CD8-positive, alpha-beta memory T cell (primary cell): ENCODE data around the gene TOX3. TPM values are rescaled to one million over a fixed set of nuclear protein-coding genes. Genes with fewer than 3 reads are reported as not detected.

Source experiments
- CTCF ChIA-PET: fragments of 350-600 bp; sonication (Branson Sonifier 250); formaldehyde crosslinking; loops from one replicate; lab custom pipeline; 2021; ENCODE audit warnings: antibody characterized with exemption; lab: Charles Lee
- POLR2A ChIA-PET: fragments of 350-600 bp; sonication (Branson Sonifier 250); formaldehyde crosslinking; loops from one replicate; lab custom pipeline; 2021; ENCODE audit warnings: antibody characterized with exemption; lab: Charles Lee
- DNase-seq, 5 donors: peaks; one replicate each; pipeline versions ENCODE4 v3.0.0 to v3.0.0-alpha.2; 2020 to 2022; ENCODE audit warnings: mixed read lengths in 1 of 5
- H3K27ac ChIP-seq: one replicate; pipeline ENCODE4 v1.7.0; 2013; ENCODE audit warnings: low read depth, mild to moderate bottlenecking, low read length, moderate library complexity
- H3K27me3 ChIP-seq: 2 replicates; pipeline ENCODE4 v1.7.0; 2013; ENCODE audit warnings: low read length, mild to moderate bottlenecking; ENCODE audit not compliant: insufficient read depth, poor library complexity, severe bottlenecking
- H3K36me3 ChIP-seq: 2 replicates; pipeline ENCODE4 v1.7.0; 2013; ENCODE audit warnings: mild to moderate bottlenecking, low read length, moderate library complexity; ENCODE audit not compliant: insufficient read depth
- H3K4me1 ChIP-seq: 2 replicates; pipeline ENCODE4 v1.7.0; 2013; ENCODE audit warnings: mild to moderate bottlenecking, low read length, moderate library complexity; ENCODE audit not compliant: insufficient read depth
- H3K4me3 ChIP-seq: 2 replicates; pipeline ENCODE4 v1.7.0; 2013; ENCODE audit warnings: mild to moderate bottlenecking, low read length
- H3K9me3 ChIP-seq: 2 replicates; pipeline ENCODE4 v1.7.0; 2013; ENCODE audit warnings: mild to moderate bottlenecking, low read length
- H3K27ac Mint-ChIP-seq, 8 donors: one replicate each; pipeline ENCODE4 v1.8.0; 2020 to 2021; ENCODE audit warnings: mixed read lengths in 8 of 8, mild to moderate bottlenecking in 6 of 8, inconsistent platforms in 3 of 8, moderate library complexity in 3 of 8
- H3K27me3 Mint-ChIP-seq, 2 donors: one replicate each; pipeline ENCODE4 v1.8.0; 2020 to 2021; ENCODE audit warnings: mixed read lengths in 2 of 2, mild to moderate bottlenecking in 1 of 2, moderate library complexity in 1 of 2
- H3K36me3 Mint-ChIP-seq, 3 donors: one replicate each; pipeline ENCODE4 v1.8.0; 2020 to 2021; ENCODE audit warnings: mixed read lengths in 3 of 3, inconsistent platforms in 1 of 3, mild to moderate bottlenecking in 1 of 3
- H3K4me1 Mint-ChIP-seq, 3 donors: one replicate each; pipeline ENCODE4 v1.8.0; 2020 to 2021; ENCODE audit warnings: mixed read lengths in 3 of 3, inconsistent platforms in 1 of 3, mild to moderate bottlenecking in 1 of 3
- H3K4me3 Mint-ChIP-seq, 7 donors: one replicate each; pipeline ENCODE4 v1.8.0; 2020 to 2021; ENCODE audit warnings: mixed read lengths in 7 of 7, mild to moderate bottlenecking in 6 of 7, moderate library complexity in 4 of 7, inconsistent platforms in 2 of 7
- H3K9me3 Mint-ChIP-seq, 5 donors: one replicate each; pipeline ENCODE4 v1.8.0; 2020 to 2022; ENCODE audit warnings: mixed read lengths in 5 of 5, mild to moderate bottlenecking in 3 of 5, moderate library complexity in 2 of 5, inconsistent platforms in 1 of 5
- polyA plus RNA-seq: library from polyadenylated mRNA; unstranded; fragments of 300-500 nt; fragmentation: Illumina TruSeq; gene quantifications from one replicate; pipeline ENCODE4 v1.2.3, GENCODE V29; 2021
- total RNA-seq, 2 experiments: library from RNA; stranded (reverse); gene quantifications; one replicate each; pipeline ENCODE4 v1.2.3, GENCODE V29; 2021

TOX3 gene
- total and polyA plus RNA-seq, 3 experiments from 2014 or later, result not detected

DNA sequence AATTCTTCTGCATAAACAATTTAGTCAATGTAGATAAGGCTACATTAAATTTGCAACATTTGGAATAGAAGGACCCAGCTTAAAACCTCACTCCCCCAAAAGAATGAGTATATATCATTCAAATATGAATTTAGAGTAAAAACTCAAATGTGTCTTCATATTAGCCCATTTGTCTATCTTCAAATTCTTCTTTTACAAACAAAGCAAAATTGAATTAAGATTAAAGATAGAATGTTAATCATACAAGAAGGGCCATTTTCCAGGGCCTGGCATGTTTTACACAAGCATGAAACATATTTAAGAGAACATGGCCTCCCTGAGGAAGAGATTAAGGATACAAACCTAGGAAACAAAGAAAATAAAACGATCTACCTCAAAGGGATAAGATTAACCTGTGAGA lies 8.4 kb downstream of the TOX3 start:
- peaks cover 0 to 6% (median 0%) of the 10 kb centered on the region in 5 donors for H3K9me3 Mint-ChIP-seq
- DNase-seq, result no peak
- Histone ChIP-seq H3K9me3 (no peaks in the 10 kb centered on the region), H3K4me3 (no peak overlapping the region), H3K36me3 (no peaks in the 10 kb centered on the region), H3K4me1 (no peaks in the 10 kb centered on the region), H3K27me3 (no peaks in the 10 kb centered on the region), H3K27ac (no peak overlapping the region)
- H3K27me3 Mint-ChIP-seq, result peaks cover 1 to 6% of the 10 kb centered on the region in 2 donors
- H3K27ac Mint-ChIP-seq, result no peak overlapping the region
- ChIA-PET POLR2A (no interaction called here), CTCF (no interaction called here)
- H3K4me3 Mint-ChIP-seq, result no peak overlapping the region
- no peaks in the 10 kb centered on the region for H3K36me3 Mint-ChIP-seq
- H3K4me1 Mint-ChIP-seq, result no peaks in the 10 kb centered on the region

DNA sequence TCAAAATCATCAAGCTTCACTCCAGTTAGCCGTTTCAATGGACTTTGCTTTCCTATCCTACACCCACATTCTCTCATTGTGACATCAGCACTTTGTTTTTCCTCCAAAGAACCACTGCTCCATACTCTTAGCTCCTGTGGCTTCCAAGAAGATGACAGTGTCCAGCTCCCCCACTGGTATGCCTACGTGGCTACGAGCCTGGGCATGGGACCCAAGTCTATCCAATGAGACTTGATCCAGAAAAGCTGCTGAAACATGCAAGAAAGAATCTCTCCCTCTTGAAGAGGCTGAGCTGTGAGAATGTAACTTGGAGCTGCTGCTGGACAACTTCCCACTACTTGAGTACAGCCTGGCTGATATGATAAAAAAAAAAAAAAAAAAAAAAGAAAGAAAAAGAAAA lies 9.4 kb downstream of the TOX3 start:
- no peak overlapping the region for H3K27ac ChIP-seq
- H3K27me3 ChIP-seq, result no peaks in the 10 kb centered on the region
- POLR2A ChIA-PET, result no interaction called here
- Mint-ChIP-seq H3K36me3 (no peaks in the 10 kb centered on the region), H3K9me3 (peaks cover 0 to 6% (median 0%) of the 10 kb centered on the region in 5 donors), H3K27me3 (peaks cover 0 to 1% of the 10 kb centered on the region in 2 donors), H3K4me1 (no peaks in the 10 kb centered on the region), H3K27ac (no peak overlapping the region), H3K4me3 (no peak overlapping the region)
- H3K9me3 ChIP-seq, result no peaks in the 10 kb centered on the region
- DNase-seq, result no peak
- CTCF ChIA-PET, result no interaction called here
- H3K4me1 ChIP-seq, result no peaks in the 10 kb centered on the region
- no peaks in the 10 kb centered on the region for H3K36me3 ChIP-seq
- H3K4me3 ChIP-seq, result no peak overlapping the region

DNA sequence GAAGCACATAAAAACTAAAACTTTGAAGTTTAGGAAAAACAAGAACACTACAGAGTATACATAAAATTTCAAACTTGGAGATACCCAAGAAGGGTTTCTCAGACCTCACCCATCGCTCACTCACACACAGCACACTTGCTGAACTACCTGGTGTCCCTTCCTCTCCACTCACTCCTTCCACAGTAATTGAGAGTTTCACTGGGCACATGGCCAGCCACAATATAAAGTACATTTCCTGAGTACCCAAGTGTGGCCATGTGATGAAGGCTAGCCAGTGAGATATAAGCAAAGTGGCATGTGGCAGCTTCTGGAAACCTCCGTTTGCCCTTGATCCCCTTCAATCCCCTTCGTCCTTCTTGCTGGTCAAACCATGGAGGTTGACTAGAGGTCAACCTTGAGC lies 11.9 kb downstream of the TOX3 start:
- H3K36me3 Mint-ChIP-seq, result no peaks in the 10 kb centered on the region
- ChIA-PET POLR2A (no interaction called here), CTCF (no interaction called here)
- Histone ChIP-seq H3K9me3 (no peaks in the 10 kb centered on the region), H3K4me1 (no peaks in the 10 kb centered on the region), H3K27ac (no peak overlapping the region), H3K4me3 (no peak overlapping the region), H3K27me3 (no peaks in the 10 kb centered on the region), H3K36me3 (no peaks in the 10 kb centered on the region)
- no peaks in the 10 kb centered on the region for H3K4me1 Mint-ChIP-seq
- peaks cover 0 to 1% of the 10 kb centered on the region in 2 donors for H3K27me3 Mint-ChIP-seq
- DNase-seq, result no peak
- H3K27ac Mint-ChIP-seq, result no peak overlapping the region
- no peak overlapping the region for H3K4me3 Mint-ChIP-seq
- H3K9me3 Mint-ChIP-seq, result peaks cover 0 to 6% (median 0%) of the 10 kb centered on the region in 5 donors

- Histone ChIP-seq H3K4me1 (no peaks in the 10 kb centered on the region), H3K36me3 (no peaks in the 10 kb centered on the region), H3K27ac (no peak overlapping the region), H3K4me3 (no peak overlapping the region), H3K27me3 (no peaks in the 10 kb centered on the region), H3K9me3 (no peaks in the 10 kb centered on the region)
- ChIA-PET POLR2A (no interaction called here), CTCF (no interaction called here)
- H3K27ac Mint-ChIP-seq, result no peak overlapping the region
- no peak for DNase-seq
- peaks cover 0 to 4% (median under 1%) of the 10 kb centered on the region in 5 donors for H3K9me3 Mint-ChIP-seq
- no peak overlapping the region for H3K4me3 Mint-ChIP-seq
- no peaks in the 10 kb centered on the region for H3K4me1 Mint-ChIP-seq
- H3K36me3 Mint-ChIP-seq, result no peaks in the 10 kb centered on the region
- peaks cover 0 to 1% of the 10 kb centered on the region in 2 donors for H3K27me3 Mint-ChIP-seq
These were observed 13.6 kb downstream of the TOX3 start for GRCh38 chr16:52533296-52533695.

DNA sequence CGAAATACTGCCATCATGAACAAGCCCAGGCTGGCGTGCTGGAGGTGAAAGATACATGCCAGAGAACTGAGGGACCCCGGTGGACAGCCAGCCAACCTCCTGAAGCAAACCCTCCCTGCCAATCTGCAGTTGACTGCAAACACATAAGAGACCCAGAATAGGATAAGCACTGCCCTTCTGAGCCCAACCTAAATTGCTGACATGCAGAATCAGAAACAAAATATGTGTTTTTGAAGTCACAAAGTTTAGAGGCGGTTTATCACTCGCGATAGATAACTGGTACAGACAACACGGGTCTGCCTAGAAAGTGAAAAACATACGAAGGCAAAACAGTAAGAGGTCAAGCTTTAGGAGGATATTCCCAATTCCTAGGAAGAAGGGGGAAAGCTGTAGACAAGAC lies 14.6 kb downstream of the TOX3 start:
- Histone ChIP-seq H3K27me3 (no peaks in the 10 kb centered on the region), H3K36me3 (no peaks in the 10 kb centered on the region), H3K9me3 (no peaks in the 10 kb centered on the region), H3K4me1 (no peaks in the 10 kb centered on the region), H3K4me3 (no peak overlapping the region), H3K27ac (no peak overlapping the region)
- no peak for DNase-seq
- CTCF ChIA-PET, result no interaction called here
- Mint-ChIP-seq H3K4me3 (no peak overlapping the region), H3K27ac (no peak overlapping the region), H3K4me1 (no peaks in the 10 kb centered on the region), H3K9me3 (peaks cover 0 to 4% (median 2%) of the 10 kb centered on the region in 5 donors), H3K27me3 (peaks cover 0 to 1% of the 10 kb centered on the region in 2 donors), H3K36me3 (no peaks in the 10 kb centered on the region)
- POLR2A ChIA-PET, result no interaction called here

DNA sequence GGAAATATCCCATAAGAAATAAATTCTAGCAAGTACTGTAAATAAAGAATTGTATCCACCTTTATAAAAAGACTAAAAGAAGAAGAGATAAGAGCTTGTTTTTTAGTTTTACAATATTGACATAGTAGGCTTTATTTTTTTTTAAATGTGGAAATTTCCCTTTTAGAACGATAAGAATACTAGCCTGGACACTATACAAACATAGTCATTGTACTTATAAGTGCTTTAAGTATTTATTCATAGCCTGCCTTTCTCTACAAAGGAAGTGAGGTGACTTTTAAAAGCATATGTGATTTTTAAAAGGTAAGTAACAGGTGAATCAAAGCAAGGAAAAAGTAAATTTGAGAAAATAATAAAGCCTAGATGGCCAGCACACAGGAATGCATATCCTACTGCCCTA lies 17.7 kb downstream of the TOX3 start:
- H3K36me3 ChIP-seq, result no peaks in the 10 kb centered on the region
- H3K4me3 Mint-ChIP-seq, result no peak overlapping the region
- no peak for DNase-seq
- no peaks in the 10 kb centered on the region for H3K36me3 Mint-ChIP-seq
- H3K9me3 ChIP-seq, result no peaks in the 10 kb centered on the region
- H3K27me3 ChIP-seq, result no peaks in the 10 kb centered on the region
- ChIA-PET POLR2A (no interaction called here), CTCF (no interaction called here)
- no peak overlapping the region for H3K27ac Mint-ChIP-seq
- no peak overlapping the region for H3K4me3 ChIP-seq
- H3K27ac ChIP-seq, result no peak overlapping the region
- H3K27me3 Mint-ChIP-seq, result peaks cover 0 to 3% of the 10 kb centered on the region in 2 donors
- no peaks in the 10 kb centered on the region for H3K4me1 ChIP-seq
- peaks cover 0 to 6% (median 3%) of the 10 kb centered on the region in 5 donors for H3K9me3 Mint-ChIP-seq
- no peaks in the 10 kb centered on the region for H3K4me1 Mint-ChIP-seq

DNA sequence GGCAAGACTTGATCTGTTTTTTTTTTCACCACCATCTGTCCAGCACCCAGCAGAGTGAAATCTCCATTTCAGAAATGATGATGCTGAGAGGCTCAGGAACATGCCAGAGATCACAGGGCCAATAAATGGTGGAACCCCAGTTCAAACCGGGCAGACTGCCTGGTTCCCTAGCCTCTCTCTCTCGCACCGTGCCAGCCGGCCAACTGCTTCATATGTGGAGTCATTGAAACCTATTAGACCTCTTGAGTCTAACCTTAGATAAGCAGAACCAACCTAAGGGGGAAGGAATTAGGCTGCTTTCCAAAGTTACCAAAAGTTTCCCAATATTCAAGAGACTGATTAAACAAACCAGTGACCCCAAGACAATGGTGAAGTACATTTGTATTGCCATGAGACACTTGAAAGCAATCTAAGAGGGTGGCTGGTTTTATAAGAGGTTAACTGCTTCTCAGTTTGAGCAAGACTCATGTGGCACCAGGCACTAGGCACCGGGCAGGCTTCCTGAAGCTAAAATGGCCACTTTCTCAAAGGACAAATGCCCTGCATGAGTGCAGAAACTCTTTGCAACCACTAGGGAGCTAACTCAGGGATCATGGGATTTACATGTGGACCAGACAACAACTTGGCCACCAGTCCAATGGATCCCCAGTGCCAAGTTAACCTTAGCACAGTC lies 18.4 kb downstream of the TOX3 start:
- ChIA-PET CTCF (no interaction called here), POLR2A (no interaction called here)
- Histone ChIP-seq H3K27me3 (no peaks in the 10 kb centered on the region), H3K4me3 (no peak overlapping the region), H3K27ac (no peak overlapping the region), H3K9me3 (no peaks in the 10 kb centered on the region), H3K4me1 (no peaks in the 10 kb centered on the region), H3K36me3 (no peaks in the 10 kb centered on the region)
- Mint-ChIP-seq H3K4me1 (no peaks in the 10 kb centered on the region), H3K27ac (no peak overlapping the region), H3K27me3 (peaks cover 0 to 3% of the 10 kb centered on the region in 2 donors), H3K9me3 (peaks cover 0 to 6% (median 3%) of the 10 kb centered on the region in 5 donors), H3K36me3 (no peaks in the 10 kb centered on the region), H3K4me3 (no peak overlapping the region)
- no peak for DNase-seq

- Mint-ChIP-seq H3K36me3 (no peaks in the 10 kb centered on the region), H3K9me3 (peaks cover 2 to 6% (median 4%) of the 10 kb centered on the region in 5 donors)
These were observed 20.1 kb downstream of the TOX3 start for GRCh38 chr16:52526830-52527229.

More at GRCh38 chr16:52526830-52527229, 20.1 kb downstream of the TOX3 start:
- no peaks in the 10 kb centered on the region for H3K36me3 ChIP-seq
- DNase-seq, result no peak
- H3K27me3 ChIP-seq, result no peaks in the 10 kb centered on the region
- Mint-ChIP-seq H3K27ac (no peak overlapping the region), H3K27me3 (peaks cover 0 to 3% of the 10 kb centered on the region in 2 donors), H3K4me3 (no peak overlapping the region), H3K4me1 (no peaks in the 10 kb centered on the region)
- H3K27ac ChIP-seq, result no peak overlapping the region
- H3K9me3 ChIP-seq, result no peaks in the 10 kb centered on the region
- POLR2A ChIA-PET, result no interaction called here
- no peak overlapping the region for H3K4me3 ChIP-seq
- H3K4me1 ChIP-seq, result no peaks in the 10 kb centered on the region
- CTCF ChIA-PET, result no interaction called here
